Smooth muscle cell (in vitro differentiated cells): ENCODE measurements around the gene SLC27A3. TPM values are rescaled to one million over a fixed set of nuclear protein-coding genes. Genes with fewer than 3 reads are reported as not detected.

Source experiments
- DNase-seq: peaks from one replicate; lab custom pipeline; 2025; ENCODE audit not compliant: unreplicated experiment; lab: John Stamatoyannopoulos, UW
- H2AFZ ChIP-seq: fragments of 200-600 bp; sonication (generic); 2 replicates; pipeline ENCODE4 v1.6.0; 2016; ENCODE audit warnings: antibody characterized with exemption, low read depth, mild to moderate bottlenecking
- H3F3A ChIP-seq: fragments of 200-600 bp; sonication (generic); 2 replicates; pipeline ENCODE4 v1.6.0; 2017; ENCODE audit warnings: antibody characterized with exemption, low read depth
- H3K27ac ChIP-seq: fragments of 200-600 bp; sonication (generic); 2 replicates; pipeline ENCODE4 v1.5.1; 2016; ENCODE audit warnings: low read depth, mild to moderate bottlenecking
- H3K27me3 ChIP-seq: fragments of 200-600 bp; sonication (generic); 2 replicates; pipeline ENCODE4 v1.6.1; 2016; ENCODE audit warnings: low read depth, mild to moderate bottlenecking
- H3K36me3 ChIP-seq: fragments of 200-600 bp; sonication (generic); 2 replicates; pipeline ENCODE4 v1.5.1; 2016; ENCODE audit warnings: low read depth
- H3K4me1 ChIP-seq: fragments of 200-600 bp; sonication (generic); 2 replicates; pipeline ENCODE4 v1.5.1; 2016; ENCODE audit warnings: low read depth
- H3K4me2 ChIP-seq: fragments of 200-600 bp; sonication (generic); 2 replicates; pipeline ENCODE4 v1.6.0; 2016; ENCODE audit warnings: mild to moderate bottlenecking
- H3K4me3 ChIP-seq: fragments of 200-600 bp; sonication (generic); 2 replicates; pipeline ENCODE4 v1.5.1; 2016; ENCODE audit warnings: mild to moderate bottlenecking
- H3K79me2 ChIP-seq: fragments of 200-600 bp; sonication (generic); 2 replicates; pipeline ENCODE4 v1.6.0; 2016; ENCODE audit warnings: low read depth, mild to moderate bottlenecking
- H3K9ac ChIP-seq: fragments of 200-600 bp; sonication (generic); 2 replicates; pipeline ENCODE4 v1.6.0; 2016; ENCODE audit warnings: low read depth
- H3K9me3 ChIP-seq: fragments of 200-600 bp; sonication (generic); replicated peaks from 2 replicates; pipeline ENCODE4 v1.5.1; 2016; ENCODE audit warnings: low read depth
- H4K20me1 ChIP-seq: fragments of 200-600 bp; sonication (generic); 2 replicates; pipeline ENCODE4 v1.6.0; 2016; ENCODE audit warnings: low read depth
- CTCF ChIP-seq: fragments of 200-600 bp; sonication (generic); IDR thresholded peaks from 2 replicates; pipeline ENCODE4 v1.5.1; 2017; ENCODE audit warnings: borderline replicate concordance, mild to moderate bottlenecking, antibody characterized with exemption; ENCODE audit not compliant: insufficient read depth, poor library complexity, severe bottlenecking
- WGBS: methylation state at CpG from one replicate; pipeline ENCODE4 v1.1.7; 2016; ENCODE audit warnings: low lambda C conversion rate; 5-methylcytosine and 5-hydroxymethylcytosine counted together
- polyA plus RNA-seq: library from polyadenylated mRNA; unstranded; fragments of >200 nt; fragmentation: Nextera tagmentation; extraction: Ambion mirVana; gene quantifications from 2 replicates; pipeline ENCODE4 v1.2.1, GENCODE V29; 2016
- total RNA-seq: library from RNA; depleted of rRNA; stranded (reverse); fragments of >200 nt; gene quantifications from 2 replicates; pipeline ENCODE4 v1.2.3, GENCODE V29; 2014

Gene SLC27A3
- total and polyA plus RNA-seq, 2 experiments from 2014 or later, result 21.3 to 41.0 TPM

GRCh38 chr1:153741986-153742385, 33.2 kb upstream of the SLC27A3 start:
- peak overlapping the region; percentile 73 for H3K27ac ChIP-seq

GRCh38 chr1:153742411-153743142, 32.6 kb upstream of the SLC27A3 start:
- DNase-seq, result no peak
- no peaks in the 10 kb centered on the region for H3K79me2 ChIP-seq
- WGBS, result 50% methylated on average over 5 of the region's 5 CpGs
- H3K4me2 ChIP-seq, result no peak overlapping the region
- TF ChIP-seq CTCF, result no peak
- peaks cover 10% of the 10 kb centered on the region for H4K20me1 ChIP-seq
- no peaks in the 10 kb centered on the region for H3K9me3 ChIP-seq
- H3K4me1 ChIP-seq, result peaks cover 10% of the 10 kb centered on the region
- H3K36me3 ChIP-seq, result peaks cover 4% of the 10 kb centered on the region
- no peaks in the 10 kb centered on the region for H3K27me3 ChIP-seq
- no peak overlapping the region for H2AFZ ChIP-seq
- peak overlapping the region; percentile 73 for H3K27ac ChIP-seq
- no peaks in the 10 kb centered on the region for H3F3A ChIP-seq
- no peak overlapping the region for H3K9ac ChIP-seq
- H3K4me3 ChIP-seq, result no peak overlapping the region

More at GRCh38 chr1:153741986-153742385, 33.2 kb upstream of the SLC27A3 start:
- Histone ChIP-seq H2AFZ (no peak overlapping the region), H3K4me3 (no peak overlapping the region), H3K9me3 (no peaks in the 10 kb centered on the region), H3K79me2 (no peaks in the 10 kb centered on the region), H3K4me2 (no peak overlapping the region), H3K27me3 (no peaks in the 10 kb centered on the region), H3K4me1 (peaks cover 10% of the 10 kb centered on the region), H3F3A (no peaks in the 10 kb centered on the region), H3K9ac (no peak overlapping the region), H3K36me3 (peaks cover 4% of the 10 kb centered on the region), H4K20me1 (peaks cover 16% of the 10 kb centered on the region)
- 96% methylated on average over 2 of the region's 2 CpGs for WGBS
- DNase-seq, result no peak
- no peak for TF ChIP-seq CTCF

DNA sequence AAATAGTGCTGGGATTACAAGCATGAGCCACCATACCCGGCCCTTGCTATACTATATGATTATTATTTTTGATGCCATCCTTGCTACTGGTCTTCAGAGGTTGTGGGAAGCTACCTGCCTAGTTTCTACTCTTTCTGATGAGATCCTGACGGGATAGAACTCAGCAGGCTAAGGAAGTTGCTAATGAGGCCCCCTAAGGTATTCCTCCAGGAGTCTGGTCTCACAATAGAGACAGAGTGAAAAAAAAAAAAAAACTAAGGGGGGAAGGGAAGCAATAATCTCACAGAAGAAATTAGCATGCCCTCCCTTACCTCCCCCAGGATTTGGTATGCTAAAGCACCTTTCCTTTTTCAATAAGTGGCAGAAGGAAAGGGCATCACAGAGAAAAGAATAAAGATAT, 29.8 kb upstream of the SLC27A3 start:
- H4K20me1 ChIP-seq, result peaks cover 9% of the 10 kb centered on the region
- no peak for TF ChIP-seq CTCF
- no peaks in the 10 kb centered on the region for H3K27me3 ChIP-seq
- no peaks in the 10 kb centered on the region for H3K9me3 ChIP-seq
- 82% methylated on average over 2 of the region's 2 CpGs for WGBS
- no peak overlapping the region for H3K9ac ChIP-seq
- no peaks in the 10 kb centered on the region for H3K79me2 ChIP-seq
- H3K4me1 ChIP-seq, result peaks cover 10% of the 10 kb centered on the region
- no peak overlapping the region for H3K4me3 ChIP-seq
- no peak for DNase-seq
- peaks cover 4% of the 10 kb centered on the region for H3K36me3 ChIP-seq
- H3K4me2 ChIP-seq, result no peak overlapping the region
- no peaks in the 10 kb centered on the region for H3F3A ChIP-seq
- no peak overlapping the region for H3K27ac ChIP-seq
- no peak overlapping the region for H2AFZ ChIP-seq

GRCh38 chr1:153746174-153746573, 29.0 kb upstream of the SLC27A3 start:
- TF ChIP-seq CTCF, result no peak
- Histone ChIP-seq H4K20me1 (peaks cover 9% of the 10 kb centered on the region), H3K27ac (no peak overlapping the region), H3K4me3 (no peak overlapping the region), H3K9ac (no peak overlapping the region), H3K4me2 (no peak overlapping the region), H3K9me3 (no peaks in the 10 kb centered on the region), H3K79me2 (no peaks in the 10 kb centered on the region), H3F3A (no peaks in the 10 kb centered on the region), H2AFZ (no peak overlapping the region), H3K4me1 (peaks cover 10% of the 10 kb centered on the region), H3K36me3 (peaks cover 4% of the 10 kb centered on the region), H3K27me3 (no peaks in the 10 kb centered on the region)
- 89% methylated on average over 13 of the region's 13 CpGs for WGBS
- DNase-seq, result no peak
